GM19099 (cell line): ENCODE results near the gene ZMIZ1.

Experiments
- POLR2A ChIP-seq: IDR thresholded peaks from 3 replicates; pipeline ENCODE4 v1.6.1; 2011; ENCODE audit warnings: low read depth; ENCODE audit not compliant: insufficient read length; ENCODE audit errors: extremely low read depth

Gene ZMIZ1

DNA sequence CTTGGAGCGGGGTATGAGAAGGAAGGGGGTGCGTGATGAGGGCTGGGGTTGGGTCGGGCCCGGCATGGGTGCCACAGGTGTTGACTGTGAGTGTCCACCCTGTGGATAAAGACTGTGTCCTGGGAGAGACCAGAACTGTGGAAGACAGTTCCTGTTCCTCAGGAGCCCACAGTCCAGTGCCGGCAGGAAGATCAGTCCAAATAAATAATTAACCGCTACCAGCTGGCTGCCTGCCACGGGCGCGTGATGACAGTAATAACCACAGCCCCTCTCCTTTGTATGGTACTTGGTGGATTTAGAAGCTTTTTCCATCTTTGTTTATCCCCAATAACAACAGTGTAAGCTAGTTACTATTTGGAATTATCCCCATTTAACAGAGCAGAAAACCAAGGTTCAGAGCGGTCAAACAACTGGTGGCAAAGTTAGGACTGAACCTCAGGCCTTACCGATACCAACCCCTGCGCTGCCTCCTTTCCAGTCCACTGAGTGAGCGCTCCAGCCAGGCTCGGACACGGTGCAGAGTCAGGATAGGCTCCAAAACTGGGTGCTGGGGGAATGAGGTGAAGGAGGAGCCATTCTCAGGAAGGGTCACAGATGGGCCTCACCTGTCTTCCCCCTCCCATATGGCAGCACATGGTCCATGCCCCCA lies 5.1 kb downstream of the ZMIZ1 start:
- TF ChIP-seq POLR2A, result no peak

DNA sequence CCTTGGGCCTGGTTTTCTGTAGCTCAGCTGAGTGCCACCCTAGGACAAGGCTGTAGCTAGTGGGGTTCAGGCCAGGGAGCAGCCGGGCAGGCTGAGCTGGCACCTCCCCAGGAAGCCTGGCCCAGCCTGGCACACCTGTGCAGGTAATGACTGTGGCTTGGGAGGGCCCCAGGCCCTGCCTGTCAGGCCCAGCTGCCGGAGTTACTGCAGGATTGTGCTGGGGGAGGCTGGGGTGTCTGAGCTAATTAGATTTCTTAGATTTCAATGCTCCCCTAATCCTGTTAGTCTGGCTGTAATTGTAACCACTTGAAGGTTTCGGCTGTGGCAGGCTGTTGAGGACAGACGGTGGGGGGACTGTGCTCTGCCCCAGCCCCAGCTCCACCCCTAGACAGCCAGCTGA lies 6.0 kb downstream of the ZMIZ1 start:
- TF ChIP-seq POLR2A, result no peak

- no peak for TF ChIP-seq POLR2A
Measured at GRCh38 chr10:79075418-79075817, 6.7 kb downstream of the ZMIZ1 start.

DNA sequence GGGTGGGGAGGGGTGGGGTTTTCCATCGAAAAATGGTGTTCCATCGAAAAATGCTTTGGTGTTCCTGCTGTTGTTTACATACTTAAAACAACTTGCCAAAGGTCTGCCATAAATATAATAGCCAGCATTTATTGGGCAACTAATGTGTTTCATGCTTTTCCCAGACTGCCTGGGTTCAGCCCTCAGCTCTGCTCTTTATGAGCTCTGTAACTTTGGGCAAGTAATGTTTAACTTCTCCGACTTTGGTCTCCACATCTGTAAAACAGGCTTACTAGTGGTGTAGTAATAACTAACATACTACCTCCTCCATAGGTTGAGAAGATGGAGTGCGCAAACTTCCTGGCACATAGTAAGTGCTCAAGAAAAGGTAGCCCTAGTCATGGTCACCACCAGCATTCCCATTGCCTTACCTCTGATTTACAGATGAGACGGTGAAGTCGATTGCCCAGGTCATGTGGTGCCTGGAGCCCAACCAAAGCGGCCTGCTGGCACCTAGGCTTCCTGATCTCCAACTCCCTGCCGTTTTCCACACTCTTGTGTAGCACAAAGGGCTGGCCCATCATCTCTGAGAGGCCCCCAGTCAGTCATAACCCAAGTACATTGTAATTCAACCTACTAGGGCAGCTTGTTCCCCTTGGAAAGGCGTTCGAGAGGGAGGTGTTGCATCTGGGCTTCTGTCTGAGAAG lies 8.9 kb downstream of the ZMIZ1 start:
- TF ChIP-seq POLR2A, result no peak

DNA sequence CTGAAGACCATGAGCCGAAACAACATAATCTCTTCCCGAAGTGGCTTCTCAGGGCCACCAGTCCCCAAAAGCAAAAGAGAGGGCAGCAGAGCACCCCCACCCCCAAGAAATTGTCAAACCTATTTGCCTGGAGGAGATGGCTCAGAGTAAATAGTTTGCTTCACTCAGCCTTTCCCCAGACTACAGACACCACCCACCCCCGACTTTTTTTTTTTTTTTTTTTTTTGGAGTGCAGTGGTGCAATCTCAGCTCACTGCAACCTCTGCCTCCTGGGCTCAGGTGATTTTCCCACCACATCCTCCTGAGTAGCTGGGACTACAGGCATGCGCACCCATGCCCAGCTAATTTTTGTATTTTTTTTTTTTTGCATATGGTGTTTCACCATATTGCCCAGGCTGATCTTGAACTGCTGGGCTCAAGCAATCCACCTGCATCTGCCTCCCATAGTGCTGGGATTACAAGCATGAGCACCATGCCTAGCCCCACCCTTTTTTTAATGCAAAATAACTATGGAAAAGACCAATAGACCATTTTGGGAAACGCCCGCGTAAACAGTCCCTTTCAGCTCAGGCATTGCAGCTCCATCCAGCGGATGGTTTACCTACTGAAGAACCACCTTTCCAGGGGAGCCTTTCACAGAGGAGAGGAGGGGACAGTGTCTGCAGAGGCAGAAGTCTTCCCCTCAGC lies 9.7 kb downstream of the ZMIZ1 start:
- TF ChIP-seq POLR2A, result no peak

- no peak for TF ChIP-seq POLR2A
Measured at GRCh38 chr10:79079054-79079397, 10.3 kb downstream of the ZMIZ1 start.

GRCh38 chr10:79079490-79080355 lies 11.0 kb downstream of the ZMIZ1 start:
- TF ChIP-seq POLR2A, result no peak

DNA sequence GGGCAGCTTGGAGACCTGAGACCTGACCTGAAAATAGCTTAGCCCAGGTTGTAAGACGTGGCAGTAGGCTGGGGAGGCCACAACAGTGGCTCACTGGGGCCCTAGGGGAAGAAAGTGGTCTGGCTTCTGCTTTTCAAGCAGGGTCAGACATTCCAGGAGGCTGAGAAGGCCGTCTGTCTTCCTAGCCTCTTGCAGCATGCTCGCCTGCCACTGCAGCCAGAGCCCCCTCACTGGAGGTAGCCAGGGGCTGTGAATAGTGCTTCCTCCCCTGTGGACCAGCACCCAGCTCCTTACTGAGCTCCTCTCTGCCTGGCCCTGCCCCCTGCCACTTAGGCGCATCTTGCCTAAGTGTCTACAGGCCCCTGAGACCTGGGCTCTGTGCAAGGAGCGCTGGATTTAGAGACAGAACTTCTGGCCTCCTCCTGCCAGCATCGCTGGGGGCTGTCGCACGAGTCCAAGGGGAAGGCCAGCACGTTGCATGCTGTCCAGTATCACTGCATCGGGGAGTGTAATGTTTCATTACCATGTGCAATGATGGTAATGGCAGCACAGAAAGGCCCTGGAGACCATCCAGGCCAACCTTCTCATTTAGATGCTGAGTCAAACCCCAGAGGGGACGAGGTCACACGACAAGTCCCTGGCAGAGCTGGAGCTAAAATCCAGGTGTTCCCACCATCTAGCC lies 12.7 kb downstream of the ZMIZ1 start:
- no peak for TF ChIP-seq POLR2A

DNA sequence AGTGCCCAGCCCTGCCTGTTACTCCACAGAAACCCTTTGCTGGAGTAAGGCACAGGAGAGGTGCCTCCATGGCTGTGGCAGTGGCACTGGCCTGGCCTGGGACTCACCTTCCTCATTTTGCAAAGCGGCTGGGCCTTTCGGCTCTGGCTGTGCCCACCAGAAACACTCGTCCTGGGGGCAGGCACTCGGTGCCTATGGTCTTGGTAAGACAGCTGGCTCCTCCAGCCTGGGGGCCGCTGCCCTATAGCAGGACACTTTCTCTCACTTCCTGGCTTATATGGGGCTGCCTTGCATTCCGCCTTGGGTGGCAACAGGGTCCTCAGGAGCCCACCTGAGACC lies 13.2 kb downstream of the ZMIZ1 start:
- no peak for TF ChIP-seq POLR2A

DNA sequence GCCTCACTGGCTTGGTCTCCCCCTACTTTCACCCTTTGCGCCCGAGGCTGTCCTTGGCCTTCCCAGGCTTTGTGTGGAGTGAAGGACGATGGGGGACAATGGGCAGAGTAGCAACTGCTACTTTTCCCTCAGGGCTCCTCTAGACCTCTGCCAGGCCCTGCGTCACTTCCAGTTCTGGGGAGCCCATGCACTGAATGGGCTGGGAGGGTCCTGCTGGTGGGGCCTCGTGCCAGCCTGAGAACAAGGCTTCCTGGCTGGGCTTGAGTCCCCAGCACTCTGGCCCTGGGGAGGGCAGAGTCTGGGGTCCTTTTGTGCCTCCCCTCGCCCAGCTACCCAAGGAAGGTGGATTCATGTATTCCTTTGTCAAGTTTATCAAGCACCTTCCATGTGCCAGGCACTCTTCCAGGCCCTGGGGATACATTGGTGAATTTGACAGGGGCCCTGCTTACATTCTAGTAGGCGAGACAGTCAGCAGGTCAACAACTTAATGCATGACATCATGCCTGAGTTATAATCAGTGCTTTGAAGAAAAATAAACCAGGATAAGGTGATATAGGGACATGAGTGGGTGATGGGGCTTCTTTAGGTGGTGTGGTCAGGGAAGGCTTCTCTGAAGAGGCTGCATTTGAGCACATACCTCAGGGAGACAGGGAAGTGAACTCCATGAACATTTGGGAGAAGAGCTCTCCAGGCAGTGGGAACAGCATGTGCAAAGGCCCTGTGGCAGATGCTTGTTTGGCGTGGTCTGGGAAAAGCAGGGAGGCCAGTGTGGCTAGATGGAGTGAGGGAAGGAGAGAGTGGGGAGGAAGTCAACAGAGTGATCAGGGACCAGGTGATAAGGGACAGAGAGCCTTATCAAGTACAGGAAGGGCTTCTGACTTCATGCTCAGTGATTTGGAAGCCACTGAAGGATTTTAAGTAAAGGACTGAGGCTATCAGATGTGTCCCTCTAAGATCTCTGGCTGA lies 14.1 kb downstream of the ZMIZ1 start:
- no peak for TF ChIP-seq POLR2A

DNA sequence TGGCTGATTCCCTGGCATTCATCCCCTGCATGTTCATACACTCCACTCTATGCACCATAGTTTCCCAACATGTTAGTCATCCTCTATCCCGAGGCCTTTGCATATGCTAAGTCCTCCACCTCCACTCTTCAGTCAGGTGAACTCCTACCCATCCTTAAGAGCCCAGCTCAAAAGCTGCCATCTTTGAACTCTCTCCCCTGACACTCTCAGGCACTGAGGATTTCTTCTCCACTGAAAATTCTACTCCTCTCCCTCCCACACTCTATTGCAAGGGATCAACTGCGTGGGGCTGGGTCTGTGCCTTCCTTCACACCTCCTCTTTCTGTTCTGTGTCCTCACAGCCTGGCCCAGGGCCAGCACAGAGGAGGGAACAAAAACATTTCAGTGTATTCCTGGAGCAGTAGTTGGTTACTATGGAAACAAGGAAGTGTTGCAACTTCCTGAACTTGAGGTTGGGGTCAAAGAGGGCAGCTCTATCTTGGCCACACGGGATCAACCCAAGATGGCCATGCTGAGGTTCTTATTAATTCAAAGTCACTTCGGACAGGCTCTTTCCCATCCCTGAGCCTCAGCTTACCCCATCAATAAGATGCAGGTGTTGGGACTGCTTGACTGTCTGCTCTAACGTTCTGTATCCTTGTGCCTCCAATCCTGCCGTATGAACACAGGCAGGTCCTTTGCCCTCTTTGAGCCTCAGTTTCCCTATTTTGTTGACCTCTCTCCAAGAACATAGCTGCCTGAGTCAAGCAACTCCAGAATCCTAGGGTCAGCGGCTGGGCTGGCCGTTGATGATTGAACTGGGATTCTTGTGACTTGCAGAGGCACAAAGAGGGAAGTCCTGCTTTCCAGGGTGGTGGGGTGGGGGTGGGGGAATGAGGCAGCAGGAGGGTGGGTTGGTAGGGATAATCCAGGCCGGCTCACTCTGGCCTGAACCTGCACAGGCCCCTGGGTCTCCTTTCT lies 15.5 kb downstream of the ZMIZ1 start:
- no peak for TF ChIP-seq POLR2A

DNA sequence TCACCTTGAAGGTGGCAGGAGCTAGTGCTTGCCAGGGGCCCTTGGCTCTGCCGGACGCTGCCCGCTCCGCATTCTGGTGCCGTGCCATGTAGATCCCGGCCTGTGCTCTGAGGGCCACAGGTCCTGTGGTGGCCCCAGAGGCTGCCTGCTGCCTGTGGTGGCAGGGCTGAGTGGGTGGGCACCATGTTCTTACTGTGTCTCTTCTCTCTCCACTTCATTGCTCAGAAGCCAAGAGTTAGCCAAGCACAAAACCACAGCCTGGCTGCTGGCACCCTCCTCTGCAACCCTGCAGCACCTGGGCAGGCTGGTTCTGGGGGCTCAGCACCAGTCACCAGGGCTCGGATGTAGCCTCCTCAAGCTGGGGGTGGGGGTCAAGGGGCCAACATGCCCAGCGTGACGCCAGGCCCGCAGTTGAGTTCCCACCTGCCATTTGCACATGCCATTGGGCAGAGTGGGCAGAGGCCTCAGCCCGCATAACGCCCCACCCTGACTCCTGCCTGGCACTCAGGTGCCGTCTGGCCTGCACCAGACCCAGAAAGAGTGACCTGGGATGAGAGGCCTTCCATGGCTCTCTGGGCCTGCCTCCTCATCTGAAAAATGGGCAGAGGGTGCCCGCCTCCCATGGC lies 16.3 kb downstream of the ZMIZ1 start:
- no peak for TF ChIP-seq POLR2A
